ENCODE data around the gene KNDC1.

KNDC1 gene

DNA sequence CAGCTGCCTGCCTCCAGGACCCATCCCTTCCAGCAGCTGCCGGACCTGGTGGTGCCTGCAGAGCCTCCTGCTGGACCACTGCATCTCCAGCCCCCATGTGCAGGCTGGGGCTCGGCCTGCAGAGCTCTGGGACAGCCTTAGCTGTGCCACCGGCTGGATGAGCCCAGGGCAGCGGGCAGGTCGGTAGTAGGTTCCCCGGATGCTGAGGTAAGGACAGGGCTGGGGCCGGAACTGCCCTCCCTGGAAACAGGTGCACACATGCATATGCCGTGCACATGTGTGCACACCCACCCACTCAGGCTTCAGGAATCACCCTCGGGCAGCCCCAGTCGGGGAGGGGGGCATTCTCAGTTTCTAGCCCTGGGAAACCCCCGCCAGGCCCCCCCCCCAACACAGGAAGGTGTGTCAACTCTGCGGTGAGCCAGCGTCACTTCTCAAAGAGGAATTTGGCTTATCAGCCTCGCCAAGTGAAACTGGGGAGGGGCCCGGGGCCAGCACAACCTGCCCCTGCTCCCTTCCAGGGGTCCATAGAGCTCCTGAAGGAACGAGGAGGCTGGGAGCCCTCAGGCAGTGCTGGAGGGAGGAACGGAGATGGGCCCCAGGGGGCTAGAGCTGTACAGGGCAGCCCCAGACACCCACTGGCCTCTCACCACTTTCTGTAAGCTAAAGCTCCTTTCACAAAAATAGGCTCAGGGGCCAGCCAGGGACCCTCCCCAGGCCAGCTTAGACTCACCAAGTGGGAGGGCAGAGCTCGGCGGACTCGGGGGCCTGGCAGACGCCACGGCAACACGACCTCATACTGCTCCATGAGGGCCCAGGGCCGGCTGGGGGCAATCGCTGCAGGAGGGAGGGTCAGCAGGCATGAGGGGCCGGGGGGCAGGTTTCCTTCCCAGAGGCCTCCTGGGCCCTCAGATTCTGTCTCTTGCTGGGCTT is 115.0 kb downstream of the KNDC1 start:
- peak; percentile 93 for DNase-seq (ENCODE audit: low spot score)
- TF ChIP-seq CTCF (IDR thresholded peaks at IDR 0.05; ENCODE audit: extremely low read depth, missing control alignments), result no peak

- peak; percentile 80 for DNase-seq (ENCODE audit: low spot score)
- peak; percentile 42 for TF ChIP-seq CTCF (IDR thresholded peaks at IDR 0.05; ENCODE audit: extremely low read depth, missing control alignments)
Measured at GRCh38 chr10:133275684-133276092, 115.7 kb downstream of the KNDC1 start.
